ENCODE data around the gene TBC1D1.

TBC1D1 gene

DNA sequence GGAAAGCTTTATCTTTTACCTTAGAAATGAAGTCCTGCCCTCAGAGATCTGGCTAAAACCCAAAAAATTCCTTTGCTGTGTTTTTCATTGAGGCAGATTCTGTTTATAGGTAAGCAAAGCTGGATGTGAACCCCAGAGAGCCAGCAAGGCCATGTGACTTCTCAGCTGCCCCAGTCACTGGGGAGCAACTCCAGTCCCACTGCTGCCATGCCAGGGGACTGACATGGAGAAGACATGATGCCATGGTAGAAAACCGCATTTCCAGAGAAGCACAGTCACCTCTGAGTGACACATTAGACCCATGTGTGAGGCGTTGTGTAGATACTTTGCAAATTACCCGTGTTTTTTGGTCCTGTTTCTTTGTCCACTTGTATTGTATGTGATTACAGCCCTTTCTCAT is 114.8 kb downstream of the TBC1D1 start:
- H3K9me3 ChIP-seq = no peaks in the 10 kb centered on the region
- TF ChIP-seq, protein P1, sequence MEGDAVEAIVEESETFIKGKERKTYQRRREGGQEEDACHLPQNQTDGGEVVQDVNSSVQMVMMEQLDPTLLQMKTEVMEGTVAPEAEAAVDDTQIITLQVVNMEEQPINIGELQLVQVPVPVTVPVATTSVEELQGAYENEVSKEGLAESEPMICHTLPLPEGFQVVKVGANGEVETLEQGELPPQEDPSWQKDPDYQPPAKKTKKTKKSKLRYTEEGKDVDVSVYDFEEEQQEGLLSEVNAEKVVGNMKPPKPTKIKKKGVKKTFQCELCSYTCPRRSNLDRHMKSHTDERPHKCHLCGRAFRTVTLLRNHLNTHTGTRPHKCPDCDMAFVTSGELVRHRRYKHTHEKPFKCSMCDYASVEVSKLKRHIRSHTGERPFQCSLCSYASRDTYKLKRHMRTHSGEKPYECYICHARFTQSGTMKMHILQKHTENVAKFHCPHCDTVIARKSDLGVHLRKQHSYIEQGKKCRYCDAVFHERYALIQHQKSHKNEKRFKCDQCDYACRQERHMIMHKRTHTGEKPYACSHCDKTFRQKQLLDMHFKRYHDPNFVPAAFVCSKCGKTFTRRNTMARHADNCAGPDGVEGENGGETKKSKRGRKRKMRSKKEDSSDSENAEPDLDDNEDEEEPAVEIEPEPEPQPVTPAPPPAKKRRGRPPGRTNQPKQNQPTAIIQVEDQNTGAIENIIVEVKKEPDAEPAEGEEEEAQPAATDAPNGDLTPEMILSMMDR (IDR thresholded peaks at IDR 0.05) = no peak

DNA sequence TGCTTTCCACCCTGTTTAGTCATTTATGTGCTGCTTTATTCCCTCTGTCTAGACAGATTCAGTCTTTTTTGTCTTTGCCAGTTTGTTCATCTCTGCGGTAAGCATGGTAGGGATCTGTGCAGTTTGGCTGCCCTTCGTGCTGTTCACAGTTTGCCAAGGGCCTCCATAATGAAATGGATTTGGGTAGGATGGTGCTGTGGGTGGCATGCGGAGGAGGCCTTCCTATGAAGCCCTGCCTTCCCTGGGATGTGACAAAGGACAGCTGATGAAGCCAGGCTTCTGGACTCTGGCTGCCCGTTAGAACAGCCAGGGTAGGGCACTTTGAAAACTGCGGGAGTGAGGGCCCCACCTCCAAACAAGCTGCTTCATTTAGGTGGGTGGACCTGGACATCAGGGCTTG is 116.8 kb downstream of the TBC1D1 start:
- peaks cover 3% of the 10 kb centered on the region for H3K36me3 ChIP-seq
- H3K4me1 ChIP-seq (ENCODE audit: control insufficient read depth in 1 of 2, insufficient read depth in 1 of 2, low read depth in 1 of 2, low read length in 1 of 2) = peaks cover 3 to 14% of the 10 kb centered on the region in 2 experiments
- no peak overlapping the region for H3K27ac ChIP-seq
- TF ChIP-seq, protein P1 (IDR thresholded peaks at IDR 0.05) = no peak
- no peaks in the 10 kb centered on the region for H3K27me3 ChIP-seq
- H3K4me3 ChIP-seq (ENCODE audit: low read depth in 1 of 2, low read length in 1 of 2) = no peak overlapping the region
- H3K9me3 ChIP-seq = no peaks in the 10 kb centered on the region

More for the DNA sequence above, 114.8 kb downstream of the TBC1D1 start:
- no peaks in the 10 kb centered on the region for H3K27me3 ChIP-seq
- H3K4me1 ChIP-seq (ENCODE audit: control insufficient read depth in 1 of 2, insufficient read depth in 1 of 2, low read depth in 1 of 2, low read length in 1 of 2) = peaks cover 3 to 18% of the 10 kb centered on the region in 2 experiments
- H3K27ac ChIP-seq = peak overlapping the region; percentile 26
- H3K4me3 ChIP-seq (ENCODE audit: low read depth in 1 of 2, low read length in 1 of 2) = no peak overlapping the region
- H3K36me3 ChIP-seq = peaks cover 6% of the 10 kb centered on the region

DNA sequence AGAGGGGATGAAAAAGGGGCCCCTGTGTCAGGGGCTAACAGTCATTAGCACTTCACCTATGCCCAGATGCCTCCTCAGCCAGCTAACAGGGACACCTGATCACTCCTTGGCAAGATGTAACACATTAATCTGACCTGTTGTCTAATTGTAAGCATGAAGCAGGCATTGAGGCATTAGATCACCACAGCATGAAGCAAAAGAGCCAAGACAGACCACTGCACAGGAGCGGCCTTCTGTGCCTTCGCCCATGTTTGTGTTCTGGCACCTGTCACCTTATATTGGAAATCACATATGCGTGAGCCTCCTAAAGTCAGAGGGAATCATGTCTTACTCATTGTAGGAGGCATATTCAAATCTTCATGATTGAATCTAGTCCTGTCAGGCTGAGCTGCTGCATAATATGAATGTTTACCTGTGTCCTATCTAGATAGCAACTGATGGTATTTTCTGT is 117.7 kb downstream of the TBC1D1 start:
- peaks cover 3% of the 10 kb centered on the region for H3K36me3 ChIP-seq
- TF ChIP-seq, protein P1 (IDR thresholded peaks at IDR 0.05) = no peak
- no peaks in the 10 kb centered on the region for H3K9me3 ChIP-seq
- peaks cover 3 to 12% of the 10 kb centered on the region in 2 experiments for H3K4me1 ChIP-seq (ENCODE audit: control insufficient read depth in 1 of 2, insufficient read depth in 1 of 2, low read depth in 1 of 2, low read length in 1 of 2)
- no peak overlapping the region for H3K27ac ChIP-seq
- no peak overlapping the region for H3K4me3 ChIP-seq (ENCODE audit: low read depth in 1 of 2, low read length in 1 of 2)
- H3K27me3 ChIP-seq = no peaks in the 10 kb centered on the region

DNA sequence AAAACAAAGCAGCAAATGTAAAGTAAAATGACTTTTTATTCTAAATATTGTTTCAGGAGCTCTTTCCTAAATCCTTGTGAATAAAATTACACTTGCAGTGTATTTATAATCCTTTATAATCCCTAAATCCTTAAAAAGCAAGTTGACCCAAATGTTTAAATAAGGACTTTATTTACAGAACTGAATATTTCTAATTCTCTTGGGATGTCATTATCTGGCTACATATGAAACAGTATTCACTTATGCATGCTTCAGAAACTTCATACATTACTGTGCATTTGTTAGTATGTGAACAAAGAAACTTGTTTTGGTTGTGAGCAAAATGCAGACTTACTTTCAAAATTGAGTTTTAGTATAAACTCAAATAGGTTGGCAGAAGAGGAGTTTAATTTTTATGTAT is 118.5 kb downstream of the TBC1D1 start:
- Histone ChIP-seq H3K36me3 (peaks cover 8% of the 10 kb centered on the region), H3K4me3 (ENCODE audit: low read depth in 1 of 2, low read length in 1 of 2) (no peak overlapping the region), H3K4me1 (ENCODE audit: control insufficient read depth in 1 of 2, insufficient read depth in 1 of 2, low read depth in 1 of 2, low read length in 1 of 2) (peaks cover 3 to 12% of the 10 kb centered on the region in 2 experiments), H3K27ac (no peak overlapping the region), H3K27me3 (no peaks in the 10 kb centered on the region), H3K9me3 (no peaks in the 10 kb centered on the region)
- TF ChIP-seq, protein P1 (IDR thresholded peaks at IDR 0.05) = no peak

DNA sequence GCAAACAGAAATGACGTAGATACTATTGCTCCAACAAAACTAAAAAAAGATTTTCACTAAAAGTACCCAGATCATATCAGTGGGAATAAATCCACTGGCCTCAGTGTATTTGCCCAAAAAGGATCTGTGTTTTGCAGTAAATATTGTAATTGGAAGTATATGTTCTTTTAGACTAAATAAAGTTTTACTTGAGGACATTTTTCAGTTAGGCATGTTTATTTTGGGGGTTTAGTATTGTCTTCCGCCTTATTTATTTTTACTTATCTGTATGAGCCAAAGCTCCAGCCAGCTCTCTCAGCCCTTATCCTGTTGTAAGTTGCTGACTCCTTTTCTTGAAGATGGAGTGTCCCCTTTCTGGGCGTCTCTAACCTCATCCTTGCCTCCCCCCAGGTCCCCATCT is 119.1 kb downstream of the TBC1D1 start:
- Histone ChIP-seq H3K9me3 (no peaks in the 10 kb centered on the region), H3K4me3 (ENCODE audit: low read depth in 1 of 2, low read length in 1 of 2) (no peak overlapping the region), H3K4me1 (ENCODE audit: control insufficient read depth in 1 of 2, insufficient read depth in 1 of 2, low read depth in 1 of 2, low read length in 1 of 2) (peaks cover 2 to 8% of the 10 kb centered on the region in 2 experiments), H3K27ac (no peak overlapping the region), H3K27me3 (no peaks in the 10 kb centered on the region), H3K36me3 (peaks cover 13% of the 10 kb centered on the region)
- TF ChIP-seq, protein P1 (IDR thresholded peaks at IDR 0.05) = no peak
